Neural progenitor cell (in vitro differentiated cells): ENCODE results near the gene USP27X.
A peak's percentile ranks its signal among the peaks of the same experiment; 100 is the strongest.

ENCODE experiments used
- EZH2 ChIP-seq: fragments of 200-600 bp; sonication (generic); IDR thresholded peaks from 2 replicates; pipeline ENCODE4 v1.6.1; 2017; ENCODE audit warnings: antibody characterized with exemption, mild to moderate bottlenecking, moderate library complexity
- EZH2phosphoT487 ChIP-seq: fragments of 200-600 bp; sonication (generic); IDR thresholded peaks from 2 replicates; pipeline ENCODE4 v1.6.1; 2017; ENCODE audit warnings: antibody characterized with exemption
- TF ChIP-seq, protein P1 (sequence below): fragments of 200-600 bp; sonication (generic); IDR thresholded peaks from 2 replicates; pipeline ENCODE4 v1.5.1; 2017; ENCODE audit warnings: antibody characterized with exemption, mild to moderate bottlenecking

DNA sequence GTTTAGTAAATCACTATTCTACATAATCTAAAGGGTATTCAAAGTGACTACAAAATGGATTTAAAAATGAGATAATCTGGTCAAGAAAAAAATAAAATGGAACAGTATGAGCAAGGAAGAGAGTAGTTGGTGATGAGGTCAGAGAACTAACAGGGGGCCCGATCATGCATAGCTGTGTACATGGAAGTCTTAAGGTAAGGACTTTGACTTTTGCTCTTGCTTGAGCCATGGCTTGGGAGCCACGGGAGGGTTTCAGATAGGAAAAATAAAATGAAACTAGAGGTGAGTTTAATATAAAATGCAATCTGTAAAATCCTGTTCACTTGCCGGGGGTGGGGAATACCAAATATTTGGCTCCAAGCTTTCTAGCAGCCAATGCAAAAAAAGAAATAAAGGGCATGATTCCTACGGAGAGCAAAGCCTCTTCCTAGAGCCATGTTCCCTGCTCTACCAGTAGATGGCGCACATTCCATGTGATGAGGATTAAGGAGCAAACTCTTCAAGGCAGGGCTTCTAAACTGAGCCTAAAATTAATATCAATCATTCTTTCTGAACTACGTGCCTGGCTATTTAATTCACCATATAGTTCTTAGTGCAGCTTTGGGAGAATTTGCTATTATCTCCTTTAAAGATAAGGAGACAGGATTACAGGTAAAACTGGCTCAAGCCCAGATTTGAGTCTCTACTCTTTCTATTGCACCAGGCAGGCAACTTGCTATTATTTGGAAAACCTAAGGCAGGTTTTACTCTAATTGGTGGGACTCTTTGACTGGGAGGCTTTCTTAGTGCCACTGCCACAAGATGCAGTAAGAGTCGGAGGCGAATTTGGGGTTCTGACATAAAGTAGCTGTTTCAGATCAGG, 36.3 kb downstream of the USP27X start:
- TF ChIP-seq, protein P1, sequence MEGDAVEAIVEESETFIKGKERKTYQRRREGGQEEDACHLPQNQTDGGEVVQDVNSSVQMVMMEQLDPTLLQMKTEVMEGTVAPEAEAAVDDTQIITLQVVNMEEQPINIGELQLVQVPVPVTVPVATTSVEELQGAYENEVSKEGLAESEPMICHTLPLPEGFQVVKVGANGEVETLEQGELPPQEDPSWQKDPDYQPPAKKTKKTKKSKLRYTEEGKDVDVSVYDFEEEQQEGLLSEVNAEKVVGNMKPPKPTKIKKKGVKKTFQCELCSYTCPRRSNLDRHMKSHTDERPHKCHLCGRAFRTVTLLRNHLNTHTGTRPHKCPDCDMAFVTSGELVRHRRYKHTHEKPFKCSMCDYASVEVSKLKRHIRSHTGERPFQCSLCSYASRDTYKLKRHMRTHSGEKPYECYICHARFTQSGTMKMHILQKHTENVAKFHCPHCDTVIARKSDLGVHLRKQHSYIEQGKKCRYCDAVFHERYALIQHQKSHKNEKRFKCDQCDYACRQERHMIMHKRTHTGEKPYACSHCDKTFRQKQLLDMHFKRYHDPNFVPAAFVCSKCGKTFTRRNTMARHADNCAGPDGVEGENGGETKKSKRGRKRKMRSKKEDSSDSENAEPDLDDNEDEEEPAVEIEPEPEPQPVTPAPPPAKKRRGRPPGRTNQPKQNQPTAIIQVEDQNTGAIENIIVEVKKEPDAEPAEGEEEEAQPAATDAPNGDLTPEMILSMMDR: peak; percentile 83
- no peak for TF ChIP-seq EZH2
- TF ChIP-seq EZH2phosphoT487: no peak
